Fibroblast of the aortic adventitia (primary cell): ENCODE data around the gene NPHP4. TPM values are rescaled to one million over a fixed set of nuclear protein-coding genes. Genes with fewer than 3 reads are reported as not detected.

Experiments
- DNase-seq: peaks from one replicate; pipeline ENCODE4 v3.0.0-alpha.2; 2010; ENCODE audit warnings: low read depth
- H3K4me3 ChIP-seq: 2 replicates; pipeline ENCODE4 v1.5.1; 2011; ENCODE audit warnings: low read depth, mild to moderate bottlenecking, control low read depth, low read length, moderate library complexity
- total RNA-seq: library from RNA; depleted of rRNA; stranded (reverse); fragments of >200 nt; gene quantifications from 2 replicates; pipeline ENCODE4 v1.2.3, GENCODE V29; 2012; ENCODE audit warnings: low replicate concordance
- TF ChIP-seq, protein P1 (sequence below): IDR thresholded peaks from 2 replicates; pipeline ENCODE4 v1.5.1; 2011; ENCODE audit warnings: mild to moderate bottlenecking, low read length, control low read depth, inconsistent platforms; ENCODE audit not compliant: insufficient read depth

Gene NPHP4
- total RNA-seq, 1 donor = 6.9 TPM

- H3K4me3 ChIP-seq = no peak overlapping the region
- TF ChIP-seq, protein P1, sequence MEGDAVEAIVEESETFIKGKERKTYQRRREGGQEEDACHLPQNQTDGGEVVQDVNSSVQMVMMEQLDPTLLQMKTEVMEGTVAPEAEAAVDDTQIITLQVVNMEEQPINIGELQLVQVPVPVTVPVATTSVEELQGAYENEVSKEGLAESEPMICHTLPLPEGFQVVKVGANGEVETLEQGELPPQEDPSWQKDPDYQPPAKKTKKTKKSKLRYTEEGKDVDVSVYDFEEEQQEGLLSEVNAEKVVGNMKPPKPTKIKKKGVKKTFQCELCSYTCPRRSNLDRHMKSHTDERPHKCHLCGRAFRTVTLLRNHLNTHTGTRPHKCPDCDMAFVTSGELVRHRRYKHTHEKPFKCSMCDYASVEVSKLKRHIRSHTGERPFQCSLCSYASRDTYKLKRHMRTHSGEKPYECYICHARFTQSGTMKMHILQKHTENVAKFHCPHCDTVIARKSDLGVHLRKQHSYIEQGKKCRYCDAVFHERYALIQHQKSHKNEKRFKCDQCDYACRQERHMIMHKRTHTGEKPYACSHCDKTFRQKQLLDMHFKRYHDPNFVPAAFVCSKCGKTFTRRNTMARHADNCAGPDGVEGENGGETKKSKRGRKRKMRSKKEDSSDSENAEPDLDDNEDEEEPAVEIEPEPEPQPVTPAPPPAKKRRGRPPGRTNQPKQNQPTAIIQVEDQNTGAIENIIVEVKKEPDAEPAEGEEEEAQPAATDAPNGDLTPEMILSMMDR = no peak
- no peak for DNase-seq
These were observed 84.3 kb downstream of the NPHP4 start for GRCh38 chr1:5907966-5908365.

GRCh38 chr1:5907386-5907785 lies 84.8 kb downstream of the NPHP4 start:
- H3K4me3 ChIP-seq = no peak overlapping the region
- no peak for DNase-seq
- TF ChIP-seq, protein P1 = no peak

DNA sequence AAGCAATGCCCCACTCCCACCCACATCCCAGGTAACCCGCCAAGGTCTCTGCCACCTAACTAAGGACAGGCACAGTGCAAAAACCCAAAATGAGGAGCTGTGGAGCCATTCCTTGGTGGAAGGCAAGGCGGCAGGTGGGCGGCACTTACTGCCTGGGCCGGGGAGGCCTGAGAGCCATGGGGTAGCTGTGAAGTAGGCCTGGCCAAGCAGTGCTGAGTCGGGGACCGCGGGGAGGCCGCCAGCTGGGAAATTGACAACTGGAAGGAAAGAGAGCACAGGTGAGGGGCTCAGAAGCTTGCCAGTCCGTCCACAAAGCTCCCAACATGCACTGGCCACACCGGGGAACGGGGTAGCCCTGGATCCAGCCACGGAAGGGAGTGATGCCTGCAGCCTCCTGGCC lies 85.3 kb downstream of the NPHP4 start:
- DNase-seq = no peak
- TF ChIP-seq, protein P1 = no peak
- H3K4me3 ChIP-seq = no peak overlapping the region

DNA sequence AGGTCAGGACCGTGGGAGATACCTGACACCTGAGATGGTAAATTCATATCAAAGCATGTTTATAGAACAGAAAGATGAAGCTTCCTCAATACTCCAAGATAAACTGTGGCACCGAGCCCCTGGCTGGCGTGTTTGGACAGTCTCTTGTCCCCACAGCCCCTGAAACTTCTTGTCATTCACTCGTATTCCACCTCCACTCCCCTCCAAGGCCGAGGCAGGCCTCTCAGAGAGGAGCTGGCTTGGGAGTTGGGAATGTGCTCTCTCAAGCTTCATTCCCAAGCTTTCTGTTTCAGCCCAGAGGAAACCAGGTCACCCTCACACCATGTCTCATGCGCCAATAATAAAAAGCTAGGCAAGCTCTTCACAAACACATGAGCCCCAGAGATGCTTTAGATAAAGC lies 86.1 kb downstream of the NPHP4 start:
- H3K4me3 ChIP-seq = no peak overlapping the region
- DNase-seq = no peak
- TF ChIP-seq, protein P1 = no peak

GRCh38 chr1:5905436-5905835 lies 86.8 kb downstream of the NPHP4 start:
- no peak overlapping the region for H3K4me3 ChIP-seq
- no peak for DNase-seq
- TF ChIP-seq, protein P1 = no peak

GRCh38 chr1:5904551-5904950 lies 87.7 kb downstream of the NPHP4 start:
- no peak overlapping the region for H3K4me3 ChIP-seq
- TF ChIP-seq, protein P1 = no peak
- no peak for DNase-seq

DNA sequence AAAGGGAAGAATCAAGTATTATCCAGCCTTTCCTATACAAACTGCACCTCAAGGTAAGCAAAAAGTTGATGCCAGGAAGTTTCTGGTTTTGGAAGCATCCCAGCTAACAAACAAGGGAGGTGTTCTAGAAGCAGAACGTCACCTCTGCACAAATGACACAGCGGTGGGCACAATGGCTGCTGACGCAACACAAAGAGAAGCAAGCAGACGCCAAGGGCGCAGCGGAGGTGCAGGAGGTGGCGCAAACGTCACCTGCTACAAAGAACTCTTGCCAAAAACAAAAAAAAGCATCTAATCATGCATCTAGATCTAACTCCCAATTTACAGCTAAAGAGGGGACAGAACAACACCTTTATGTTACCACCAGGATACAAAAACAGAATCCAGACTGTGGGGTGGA lies 88.5 kb downstream of the NPHP4 start:
- no peak overlapping the region for H3K4me3 ChIP-seq
- no peak for DNase-seq
- TF ChIP-seq, protein P1 = no peak
